Measurements from ENCODE around the gene HINT3.
A peak's percentile ranks its signal among the peaks of the same experiment; 100 is the strongest.
"Not testable (repeated sequence)": the region's sequence is repeated elsewhere in the genome, so short reads cannot be mapped to it uniquely, and the experiment has no call there.

HINT3 gene

DNA sequence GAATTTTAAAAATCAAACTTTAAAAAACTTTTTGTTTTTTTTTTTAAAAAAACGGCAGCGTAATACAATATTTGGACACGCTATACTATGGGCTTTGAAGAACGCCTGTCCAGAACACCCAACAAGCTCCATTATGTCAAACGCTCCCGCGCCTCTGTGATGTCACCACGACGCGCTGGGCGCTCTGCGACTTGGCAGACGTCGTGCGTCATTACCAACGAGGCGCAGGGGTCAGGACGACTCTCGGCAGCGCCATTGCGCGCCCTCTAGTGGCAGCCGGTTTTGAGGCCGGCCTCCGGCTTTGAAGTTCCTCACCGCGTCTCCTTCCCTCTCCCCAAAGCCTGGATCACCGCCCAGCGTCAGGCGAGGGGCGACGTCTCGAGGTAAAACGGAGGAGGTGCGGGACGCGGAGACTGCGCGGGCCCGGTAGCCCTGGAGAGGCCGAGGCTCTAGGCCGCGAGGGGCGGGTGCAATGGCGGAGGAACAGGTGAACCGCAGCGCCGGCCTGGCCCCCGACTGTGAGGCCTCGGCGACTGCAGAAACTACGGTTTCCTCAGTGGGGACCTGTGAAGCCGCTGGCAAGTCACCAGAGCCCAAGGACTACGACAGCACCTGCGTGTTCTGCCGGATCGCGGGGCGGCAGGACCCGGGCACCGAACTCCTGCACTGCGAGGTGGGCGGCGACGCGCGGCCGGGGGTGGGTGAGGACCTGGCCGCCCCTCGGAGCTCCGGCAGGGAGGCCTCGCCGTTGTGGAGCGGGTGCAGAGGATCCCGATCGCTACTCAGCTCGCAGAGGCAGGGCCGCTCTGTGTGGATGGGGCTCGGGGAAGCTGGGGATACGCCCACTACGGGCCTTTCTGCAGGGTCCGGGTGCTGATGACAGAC is at the start of gene HINT3:
Gene HINT3 (plus strand): TSS at position 265 of the 885 bp plus-strand sequence. CDS start 208 bp downstream, at position 473.
- TF ChIP-seq, protein P1, sequence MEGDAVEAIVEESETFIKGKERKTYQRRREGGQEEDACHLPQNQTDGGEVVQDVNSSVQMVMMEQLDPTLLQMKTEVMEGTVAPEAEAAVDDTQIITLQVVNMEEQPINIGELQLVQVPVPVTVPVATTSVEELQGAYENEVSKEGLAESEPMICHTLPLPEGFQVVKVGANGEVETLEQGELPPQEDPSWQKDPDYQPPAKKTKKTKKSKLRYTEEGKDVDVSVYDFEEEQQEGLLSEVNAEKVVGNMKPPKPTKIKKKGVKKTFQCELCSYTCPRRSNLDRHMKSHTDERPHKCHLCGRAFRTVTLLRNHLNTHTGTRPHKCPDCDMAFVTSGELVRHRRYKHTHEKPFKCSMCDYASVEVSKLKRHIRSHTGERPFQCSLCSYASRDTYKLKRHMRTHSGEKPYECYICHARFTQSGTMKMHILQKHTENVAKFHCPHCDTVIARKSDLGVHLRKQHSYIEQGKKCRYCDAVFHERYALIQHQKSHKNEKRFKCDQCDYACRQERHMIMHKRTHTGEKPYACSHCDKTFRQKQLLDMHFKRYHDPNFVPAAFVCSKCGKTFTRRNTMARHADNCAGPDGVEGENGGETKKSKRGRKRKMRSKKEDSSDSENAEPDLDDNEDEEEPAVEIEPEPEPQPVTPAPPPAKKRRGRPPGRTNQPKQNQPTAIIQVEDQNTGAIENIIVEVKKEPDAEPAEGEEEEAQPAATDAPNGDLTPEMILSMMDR (IDR thresholded peaks at IDR 0.05; ENCODE audit: low read depth, low read length): peak; percentile 97
- DNase-seq (ENCODE audit: low read depth, low spot score): peak; percentile 98
- peak within 1 kb of the TSS; percentile 93 for H3K4me3 ChIP-seq (ENCODE audit: low read depth, low read length)
- in situ Hi-C loops (cut with HindIII; ENCODE audit: low sequenced_read_pairs): no loop called here

DNA sequence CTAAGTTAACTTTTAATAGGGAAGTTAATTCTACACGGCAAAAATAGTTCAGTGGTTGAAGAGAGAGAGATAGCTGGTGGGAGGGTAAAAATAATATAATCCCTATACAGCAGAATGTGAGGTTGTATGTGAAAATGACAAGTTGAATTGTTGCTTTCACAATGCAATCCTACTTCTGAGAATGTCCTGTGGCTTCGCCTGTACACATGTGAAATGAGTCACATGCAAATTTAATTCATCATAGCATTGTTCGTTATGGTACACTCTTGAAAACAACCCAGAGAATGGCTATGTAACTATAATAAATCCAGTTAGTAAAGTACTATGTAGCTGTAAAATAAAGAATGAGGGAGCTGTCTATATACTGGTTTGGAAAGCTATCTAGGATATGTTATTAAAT is 46.0 kb upstream of the HINT3 start:
- peak; percentile 46 for DNase-seq (ENCODE audit: low read depth, low spot score)
- no peak overlapping the region for H3K4me3 ChIP-seq (ENCODE audit: low read depth, low read length)
- in situ Hi-C loops (cut with HindIII; ENCODE audit: low sequenced_read_pairs): no loop called here
- TF ChIP-seq, protein P1 (IDR thresholded peaks at IDR 0.05; ENCODE audit: low read depth, low read length): no peak

DNA sequence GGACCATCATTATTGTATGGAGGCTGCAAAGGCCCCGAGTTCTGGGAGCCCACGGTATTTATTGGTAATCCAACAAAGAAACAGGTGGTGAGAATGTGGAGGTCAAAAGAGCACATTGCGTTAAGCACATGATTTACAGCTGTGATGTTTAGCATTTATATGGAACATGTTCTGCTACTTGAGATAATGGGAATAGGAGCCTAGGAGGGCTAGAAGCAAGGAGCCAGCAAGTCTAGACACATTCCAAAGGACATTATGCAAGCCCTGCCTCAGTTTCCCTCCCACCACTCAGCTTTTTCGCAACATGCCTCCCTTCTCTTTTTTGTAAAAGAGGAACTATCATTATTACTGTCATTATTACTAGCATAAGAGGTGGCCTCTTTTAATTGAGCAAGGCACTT is 45.5 kb upstream of the HINT3 start:
- in situ Hi-C loops (cut with HindIII; ENCODE audit: low sequenced_read_pairs); H3K4me3 ChIP-seq (ENCODE audit: low read depth, low read length); DNase-seq (ENCODE audit: low read depth, low spot score): not testable (repeated sequence)

DNA sequence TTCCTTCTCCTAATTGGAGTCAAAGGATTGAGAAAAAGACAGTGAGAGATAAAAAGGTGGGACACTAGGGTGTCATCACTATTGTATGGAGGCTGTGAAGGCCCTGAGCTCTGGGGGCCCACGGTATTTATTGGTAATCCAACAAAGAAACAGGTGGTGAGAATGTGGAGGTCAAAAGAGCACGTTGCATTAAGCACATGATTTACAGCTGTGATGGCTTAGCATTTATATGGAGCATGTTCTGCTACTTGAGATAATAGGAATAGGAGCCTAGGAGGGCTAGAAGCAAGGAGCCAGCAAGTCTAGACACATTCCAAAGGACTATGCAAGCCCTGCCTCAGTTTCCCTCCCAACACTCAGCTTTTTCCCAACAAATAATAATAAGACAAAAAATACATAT is 44.1 kb upstream of the HINT3 start:
- DNase-seq (ENCODE audit: low read depth, low spot score); in situ Hi-C loops (cut with HindIII; ENCODE audit: low sequenced_read_pairs); H3K4me3 ChIP-seq (ENCODE audit: low read depth, low read length): not testable (repeated sequence)

DNA sequence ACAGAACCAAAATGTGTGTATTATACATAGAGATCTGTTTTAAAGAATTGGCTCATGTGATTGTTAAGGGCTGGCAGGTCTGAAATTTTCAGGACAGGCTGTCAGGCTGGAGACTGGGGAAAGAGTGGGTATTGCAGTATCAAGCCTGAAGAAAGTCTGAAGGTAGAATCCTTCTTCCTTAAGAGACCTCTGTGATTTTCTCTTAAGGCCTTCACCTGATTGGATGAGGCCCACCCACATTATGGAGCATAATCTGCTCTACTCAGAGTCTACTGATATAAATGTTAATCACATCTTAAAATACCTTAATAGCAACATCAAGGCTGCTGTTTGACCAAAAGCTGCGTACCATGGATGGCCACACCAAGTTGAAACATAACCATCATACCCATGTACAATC is 43.4 kb upstream of the HINT3 start:
- no peak overlapping the region for H3K4me3 ChIP-seq (ENCODE audit: low read depth, low read length)
- DNase-seq (ENCODE audit: low read depth, low spot score): no peak
- in situ Hi-C loops (cut with HindIII; ENCODE audit: low sequenced_read_pairs): no loop called here
- TF ChIP-seq, protein P1 (IDR thresholded peaks at IDR 0.05; ENCODE audit: low read depth, low read length): no peak

DNA sequence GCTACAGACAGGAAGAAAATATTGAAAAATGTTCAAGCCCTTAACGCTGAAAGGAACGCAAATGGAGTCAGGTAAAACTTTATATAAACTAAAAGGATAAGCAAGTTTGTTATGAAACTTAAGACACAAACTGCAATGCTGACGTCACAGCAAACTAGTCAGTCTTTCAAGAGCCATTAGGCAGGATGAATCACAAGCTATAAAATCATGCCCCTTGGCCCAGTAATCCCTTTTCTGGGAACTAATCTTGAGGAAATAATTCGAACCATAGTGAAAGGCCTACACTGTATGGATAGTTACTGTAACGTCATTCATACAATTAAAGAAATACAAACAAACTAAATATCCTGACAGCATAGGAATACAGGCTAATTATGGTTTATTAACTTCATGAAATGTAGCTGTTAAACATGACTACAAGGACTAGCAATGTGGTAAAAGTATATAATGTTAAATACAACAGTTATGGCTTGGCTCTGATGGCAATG is 42.7 kb upstream of the HINT3 start:
- in situ Hi-C loops (cut with HindIII; ENCODE audit: low sequenced_read_pairs): no loop called here
- peak; percentile 94 for DNase-seq (ENCODE audit: low read depth, low spot score)
- TF ChIP-seq, protein P1 (IDR thresholded peaks at IDR 0.05; ENCODE audit: low read depth, low read length): no peak
- no peak overlapping the region for H3K4me3 ChIP-seq (ENCODE audit: low read depth, low read length)

DNA sequence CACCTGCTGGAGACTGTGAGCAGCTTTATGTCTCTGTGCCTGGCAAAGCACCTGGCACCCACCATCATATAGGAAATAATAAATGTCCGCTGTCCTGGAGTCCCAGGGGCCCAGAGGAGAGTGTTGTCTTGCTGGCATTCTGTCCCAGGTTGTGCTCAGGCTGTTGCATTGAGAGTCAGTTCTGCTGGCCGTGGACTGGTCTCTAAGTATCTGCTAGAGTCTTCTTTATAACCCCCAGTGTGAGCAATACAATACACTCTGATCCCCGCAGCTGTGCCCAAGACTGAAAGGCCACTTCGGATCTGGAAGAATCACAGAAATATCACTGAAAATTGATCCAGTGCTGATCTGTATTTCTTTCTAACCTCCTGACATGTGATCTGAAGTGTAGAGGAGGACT is 38.3 kb upstream of the HINT3 start:
- no peak for DNase-seq (ENCODE audit: low read depth, low spot score)
- TF ChIP-seq, protein P1 (IDR thresholded peaks at IDR 0.05; ENCODE audit: low read depth, low read length): no peak
- no peak overlapping the region for H3K4me3 ChIP-seq (ENCODE audit: low read depth, low read length)
- in situ Hi-C loops (cut with HindIII; ENCODE audit: low sequenced_read_pairs): no loop called here
